ENCODE data around the gene HSD17B11.

DNA sequence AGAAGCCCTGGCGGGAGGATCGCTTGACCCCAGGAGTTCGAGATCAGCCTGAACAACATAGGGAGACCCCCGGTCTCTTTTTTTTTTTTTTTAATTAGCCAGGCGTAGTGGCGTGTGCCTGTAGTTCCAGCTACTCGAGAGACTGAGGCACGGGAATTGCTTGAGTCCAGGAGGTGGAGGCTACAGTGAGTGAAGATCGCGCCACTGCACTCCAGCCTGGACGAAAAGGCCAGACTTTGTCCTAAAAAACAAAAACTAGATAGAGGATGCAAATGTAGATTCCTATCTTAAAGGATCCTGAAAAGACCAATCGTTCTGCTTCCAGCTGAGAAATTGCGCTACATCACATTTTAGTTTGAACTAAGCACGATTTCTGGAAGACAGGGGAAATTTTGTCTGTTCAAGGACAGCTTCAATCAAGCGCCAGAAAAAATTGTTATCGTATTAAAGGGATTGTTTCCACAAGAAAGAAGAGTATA, 627 bp upstream of the HSD17B11 start:
- TF ChIP-seq POLR2A (IDR thresholded peaks at IDR 0.05; ENCODE audit: control extremely low read depth in 1 of 2, low read depth in 2 of 2, low read length in 2 of 2) (no peak), RXRA (IDR thresholded peaks at IDR 0.05; ENCODE audit: insufficient read depth, low read depth, low read length) (no peak), ATF2 (IDR thresholded peaks at IDR 0.05; ENCODE audit: low read length) (no peak)

All from H1 (cell line).